Measurements from ENCODE around the gene FAM107B. TPM values are rescaled to one million over a fixed set of nuclear protein-coding genes. Genes with fewer than 3 reads are reported as not detected.

FAM107B gene
- total RNA-seq, 1 donor from 2014 or later = 99.4 TPM

- Mint-ChIP-seq H3K4me1 (ENCODE audit: low read depth) (peaks cover 5% of the 10 kb centered on the region), H3K36me3 (ENCODE audit: low read depth) (no peaks in the 10 kb centered on the region), H3K9me3 (no peaks in the 10 kb centered on the region), H3K4me3 (ENCODE audit: low read depth) (no peak overlapping the region), H3K27me3 (ENCODE audit: low read depth) (peaks cover 12% of the 10 kb centered on the region), H3K27ac (no peak overlapping the region)
- intact Hi-C loops (cut with micrococcal nuclease) = loop anchor here (2.0 to 5.0 kb wide), 2 partner anchors 44 to 474 kb away; no protein-coding TSS in a partner anchor
- no peak for DNase-seq (ENCODE audit: low spot score)
Measured at GRCh38 chr10:14498326-14498725, 276.4 kb downstream of the FAM107B start.

- Mint-ChIP-seq H3K27ac (no peak overlapping the region), H3K27me3 (ENCODE audit: low read depth) (peaks cover 22% of the 10 kb centered on the region), H3K36me3 (ENCODE audit: low read depth) (no peaks in the 10 kb centered on the region), H3K4me1 (ENCODE audit: low read depth) (no peaks in the 10 kb centered on the region), H3K4me3 (ENCODE audit: low read depth) (no peak overlapping the region), H3K9me3 (no peaks in the 10 kb centered on the region)
- intact Hi-C loops (cut with micrococcal nuclease) = no loop called here
- DNase-seq (ENCODE audit: low spot score) = no peak
Measured at GRCh38 chr10:14491811-14492210, 282.9 kb downstream of the FAM107B start.

GRCh38 chr10:14489522-14490177, 285.0 kb downstream of the FAM107B start:
- Mint-ChIP-seq H3K27ac (no peak overlapping the region), H3K4me3 (ENCODE audit: low read depth) (no peak overlapping the region), H3K36me3 (ENCODE audit: low read depth) (no peaks in the 10 kb centered on the region), H3K4me1 (ENCODE audit: low read depth) (no peaks in the 10 kb centered on the region), H3K27me3 (ENCODE audit: low read depth) (peaks cover 22% of the 10 kb centered on the region), H3K9me3 (no peaks in the 10 kb centered on the region)
- DNase-seq (ENCODE audit: low spot score) = no peak
- intact Hi-C loops (cut with micrococcal nuclease) = no loop called here

- H3K27me3 Mint-ChIP-seq (ENCODE audit: low read depth) = peaks cover 28% of the 10 kb centered on the region
- no peaks in the 10 kb centered on the region for H3K9me3 Mint-ChIP-seq
- no peaks in the 10 kb centered on the region for H3K36me3 Mint-ChIP-seq (ENCODE audit: low read depth)
- H3K4me1 Mint-ChIP-seq (ENCODE audit: low read depth) = no peaks in the 10 kb centered on the region
- DNase-seq (ENCODE audit: low spot score) = no peak
- intact Hi-C loops (cut with micrococcal nuclease) = no loop called here
- no peak overlapping the region for H3K27ac Mint-ChIP-seq
- H3K4me3 Mint-ChIP-seq (ENCODE audit: low read depth) = no peak overlapping the region
Measured at GRCh38 chr10:14487488-14487883, 287.2 kb downstream of the FAM107B start.

- intact Hi-C loops (cut with micrococcal nuclease) = no loop called here
- DNase-seq (ENCODE audit: low spot score) = no peak
- Mint-ChIP-seq H3K27ac (no peak overlapping the region), H3K4me3 (ENCODE audit: low read depth) (no peak overlapping the region), H3K4me1 (ENCODE audit: low read depth) (no peaks in the 10 kb centered on the region), H3K9me3 (no peaks in the 10 kb centered on the region), H3K27me3 (ENCODE audit: low read depth) (peaks cover 28% of the 10 kb centered on the region), H3K36me3 (ENCODE audit: low read depth) (no peaks in the 10 kb centered on the region)
Measured at GRCh38 chr10:14486777-14487487, 287.8 kb downstream of the FAM107B start.

- Mint-ChIP-seq H3K4me3 (ENCODE audit: low read depth) (no peak overlapping the region), H3K4me1 (ENCODE audit: low read depth) (no peaks in the 10 kb centered on the region), H3K27ac (no peak overlapping the region), H3K36me3 (ENCODE audit: low read depth) (no peaks in the 10 kb centered on the region), H3K9me3 (no peaks in the 10 kb centered on the region), H3K27me3 (ENCODE audit: low read depth) (peaks cover 30% of the 10 kb centered on the region)
- intact Hi-C loops (cut with micrococcal nuclease) = no loop called here
- no peak for DNase-seq (ENCODE audit: low spot score)
Measured at GRCh38 chr10:14485986-14486385, 288.7 kb downstream of the FAM107B start.

GRCh38 chr10:14483417-14483816, 291.3 kb downstream of the FAM107B start:
- H3K4me1 Mint-ChIP-seq (ENCODE audit: low read depth) = no peaks in the 10 kb centered on the region
- no peaks in the 10 kb centered on the region for H3K36me3 Mint-ChIP-seq (ENCODE audit: low read depth)
- intact Hi-C loops (cut with micrococcal nuclease) = no loop called here
- no peak for DNase-seq (ENCODE audit: low spot score)
- no peak overlapping the region for H3K4me3 Mint-ChIP-seq (ENCODE audit: low read depth)
- no peaks in the 10 kb centered on the region for H3K9me3 Mint-ChIP-seq
- H3K27me3 Mint-ChIP-seq (ENCODE audit: low read depth) = peaks cover 28% of the 10 kb centered on the region
- no peak overlapping the region for H3K27ac Mint-ChIP-seq

- intact Hi-C loops (cut with micrococcal nuclease) = no loop called here
- H3K4me1 Mint-ChIP-seq (ENCODE audit: low read depth) = no peaks in the 10 kb centered on the region
- H3K4me3 Mint-ChIP-seq (ENCODE audit: low read depth) = no peak overlapping the region
- H3K36me3 Mint-ChIP-seq (ENCODE audit: low read depth) = no peaks in the 10 kb centered on the region
- H3K27ac Mint-ChIP-seq = no peak overlapping the region
- peaks cover 30% of the 10 kb centered on the region for H3K27me3 Mint-ChIP-seq (ENCODE audit: low read depth)
- no peak for DNase-seq (ENCODE audit: low spot score)
- H3K9me3 Mint-ChIP-seq = no peaks in the 10 kb centered on the region
Measured at GRCh38 chr10:14481752-14482151, 292.9 kb downstream of the FAM107B start.

GRCh38 chr10:14481014-14481413, 293.7 kb downstream of the FAM107B start:
- no peak overlapping the region for H3K4me3 Mint-ChIP-seq (ENCODE audit: low read depth)
- intact Hi-C loops (cut with micrococcal nuclease) = no loop called here
- no peaks in the 10 kb centered on the region for H3K36me3 Mint-ChIP-seq (ENCODE audit: low read depth)
- H3K27ac Mint-ChIP-seq = no peak overlapping the region
- H3K9me3 Mint-ChIP-seq = no peaks in the 10 kb centered on the region
- no peaks in the 10 kb centered on the region for H3K4me1 Mint-ChIP-seq (ENCODE audit: low read depth)
- no peak for DNase-seq (ENCODE audit: low spot score)
- peaks cover 33% of the 10 kb centered on the region for H3K27me3 Mint-ChIP-seq (ENCODE audit: low read depth)

GRCh38 chr10:14478604-14479003, 296.1 kb downstream of the FAM107B start:
- DNase-seq (ENCODE audit: low spot score) = no peak
- intact Hi-C loops (cut with micrococcal nuclease) = no loop called here
- H3K4me1 Mint-ChIP-seq (ENCODE audit: low read depth) = no peaks in the 10 kb centered on the region
- H3K36me3 Mint-ChIP-seq (ENCODE audit: low read depth) = no peaks in the 10 kb centered on the region
- H3K27ac Mint-ChIP-seq = no peak overlapping the region
- H3K9me3 Mint-ChIP-seq = no peaks in the 10 kb centered on the region
- no peak overlapping the region for H3K4me3 Mint-ChIP-seq (ENCODE audit: low read depth)
- peaks cover 33% of the 10 kb centered on the region for H3K27me3 Mint-ChIP-seq (ENCODE audit: low read depth)

- intact Hi-C loops (cut with micrococcal nuclease) = no loop called here
- no peaks in the 10 kb centered on the region for H3K9me3 Mint-ChIP-seq
- no peak for DNase-seq (ENCODE audit: low spot score)
- H3K27ac Mint-ChIP-seq = no peak overlapping the region
- no peaks in the 10 kb centered on the region for H3K36me3 Mint-ChIP-seq (ENCODE audit: low read depth)
- H3K27me3 Mint-ChIP-seq (ENCODE audit: low read depth) = peaks cover 32% of the 10 kb centered on the region
- no peaks in the 10 kb centered on the region for H3K4me1 Mint-ChIP-seq (ENCODE audit: low read depth)
- H3K4me3 Mint-ChIP-seq (ENCODE audit: low read depth) = no peak overlapping the region
Measured at GRCh38 chr10:14478201-14478600, 296.5 kb downstream of the FAM107B start.

GRCh38 chr10:14477408-14477710, 297.3 kb downstream of the FAM107B start:
- Mint-ChIP-seq H3K36me3 (ENCODE audit: low read depth) (no peaks in the 10 kb centered on the region), H3K27me3 (ENCODE audit: low read depth) (peaks cover 37% of the 10 kb centered on the region), H3K9me3 (no peaks in the 10 kb centered on the region), H3K4me3 (ENCODE audit: low read depth) (no peak overlapping the region), H3K27ac (no peak overlapping the region), H3K4me1 (ENCODE audit: low read depth) (no peaks in the 10 kb centered on the region)
- no peak for DNase-seq (ENCODE audit: low spot score)
- intact Hi-C loops (cut with micrococcal nuclease) = no loop called here

GRCh38 chr10:14476641-14477407, 297.9 kb downstream of the FAM107B start:
- no peak overlapping the region for H3K4me3 Mint-ChIP-seq (ENCODE audit: low read depth)
- intact Hi-C loops (cut with micrococcal nuclease) = no loop called here
- no peaks in the 10 kb centered on the region for H3K4me1 Mint-ChIP-seq (ENCODE audit: low read depth)
- no peak overlapping the region for H3K27ac Mint-ChIP-seq
- peaks cover 38% of the 10 kb centered on the region for H3K27me3 Mint-ChIP-seq (ENCODE audit: low read depth)
- no peaks in the 10 kb centered on the region for H3K9me3 Mint-ChIP-seq
- no peaks in the 10 kb centered on the region for H3K36me3 Mint-ChIP-seq (ENCODE audit: low read depth)
- no peak for DNase-seq (ENCODE audit: low spot score)
